Activated T-helper 2 cell treated with anti-CD3 and anti-CD28 coated beads, Interferon-gamma antibody, Interleukin-2, Interleukin-4, amounts not matched to agents 10 μg/mL and 5 μg/mL and 100 μg/mL, durations not matched to agents 14 hours and 24 hours and 36 hours (primary cell): ENCODE results near the gene BRCA2. TPM values are rescaled to one million over a fixed set of nuclear protein-coding genes. Genes with fewer than 3 reads are reported as not detected.

Experiments used
- DNase-seq: peaks from one replicate; pipeline ENCODE4 v3.0.0; 2021; ENCODE audit warnings: low spot score
- H3K27ac Mint-ChIP-seq: one replicate; pipeline ENCODE4 v1.8.0; 2021; ENCODE audit warnings: mixed read lengths
- H3K27me3 Mint-ChIP-seq: one replicate; pipeline ENCODE4 v1.8.0; 2021; ENCODE audit warnings: low read depth, mixed read lengths
- H3K36me3 Mint-ChIP-seq: one replicate; pipeline ENCODE4 v1.8.0; 2021; ENCODE audit warnings: low read depth, mixed read lengths
- H3K4me1 Mint-ChIP-seq: one replicate; pipeline ENCODE4 v1.8.0; 2021; ENCODE audit warnings: low read depth, mixed read lengths
- H3K4me3 Mint-ChIP-seq: one replicate; pipeline ENCODE4 v1.8.0; 2021; ENCODE audit warnings: low read depth, mild to moderate bottlenecking, moderate library complexity, mixed read lengths
- H3K9me3 Mint-ChIP-seq: one replicate; pipeline ENCODE4 v1.8.0; 2021; ENCODE audit warnings: mixed read lengths
- intact Hi-C: fragments of 100-400 bp; cut with micrococcal nuclease; formaldehyde crosslinking; loops from one replicate; pipeline ENCODE4 v1.15.1; 2023
- total RNA-seq: library from RNA; stranded (reverse); gene quantifications from 2 replicates; pipeline ENCODE4 v1.2.3, GENCODE V29; 2022

The BRCA2 gene
- total RNA-seq, 1 donor from 2014 or later, result 18.6 TPM

DNA sequence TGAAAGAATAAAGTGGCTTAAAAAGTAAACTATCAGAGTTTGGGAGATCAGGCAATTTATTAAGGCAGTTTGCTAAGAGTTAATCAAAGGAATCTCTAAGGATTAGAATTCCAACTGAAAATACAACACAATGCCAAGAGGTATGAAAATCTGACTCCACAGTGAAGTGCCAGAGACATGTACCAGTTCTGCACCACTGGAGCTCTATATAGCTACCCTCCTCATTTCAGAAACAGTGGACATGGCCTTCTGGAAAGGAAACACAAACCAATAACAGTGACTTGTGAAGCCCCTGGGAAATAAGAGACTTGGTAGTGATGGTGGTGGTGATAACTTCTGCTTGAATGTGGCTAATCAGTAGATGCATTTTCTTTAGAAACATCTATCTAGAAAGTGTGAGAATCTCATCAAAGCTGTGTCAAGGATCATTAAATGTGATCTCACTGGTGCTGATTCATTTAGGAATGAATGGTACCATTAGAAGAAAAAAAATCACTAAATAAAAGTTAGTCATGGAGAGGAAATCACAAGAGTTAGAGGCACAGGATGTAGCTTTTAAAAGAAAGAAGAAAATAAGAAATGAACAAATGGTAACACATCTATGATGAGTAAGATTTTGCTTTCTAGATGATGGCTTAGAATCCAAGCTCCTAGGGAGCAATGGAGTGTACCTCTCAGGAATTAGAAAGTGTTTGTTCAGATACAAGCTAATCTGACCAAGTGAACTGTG, 132.8 kb downstream of the BRCA2 start:
- Mint-ChIP-seq H3K4me3 (no peak overlapping the region), H3K36me3 (peaks cover 5% of the 10 kb centered on the region), H3K4me1 (peaks cover 14% of the 10 kb centered on the region), H3K27ac (no peak overlapping the region), H3K9me3 (no peaks in the 10 kb centered on the region), H3K27me3 (no peaks in the 10 kb centered on the region)
- no peak for DNase-seq
- intact Hi-C loops, result no loop called here

DNA sequence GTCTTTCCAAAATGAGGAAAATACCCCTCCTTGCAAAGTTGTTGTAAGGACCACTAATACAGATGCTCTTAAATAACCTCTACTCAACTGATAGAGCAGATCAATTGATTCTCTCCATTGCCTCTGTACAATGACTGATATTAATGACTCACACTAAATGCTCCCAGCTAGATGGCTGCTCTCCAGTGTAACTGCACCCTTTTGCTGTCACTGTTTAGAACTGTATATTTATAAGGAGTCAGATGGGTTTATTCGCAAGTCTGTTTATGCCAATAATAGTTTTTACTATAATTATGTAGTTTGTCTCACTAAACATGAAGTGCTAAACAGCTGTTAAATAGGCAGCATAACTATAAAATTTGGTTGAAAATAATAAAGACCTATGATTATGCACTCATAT, 133.7 kb downstream of the BRCA2 start:
- intact Hi-C loops, result no loop called here
- Mint-ChIP-seq H3K27ac (no peak overlapping the region), H3K36me3 (peaks cover 5% of the 10 kb centered on the region), H3K4me3 (no peak overlapping the region), H3K4me1 (peaks cover 13% of the 10 kb centered on the region), H3K27me3 (no peaks in the 10 kb centered on the region), H3K9me3 (no peaks in the 10 kb centered on the region)
- DNase-seq, result no peak

Other genes with a start within 250 kb of the BRCA2 start
- not detected in 2 replicates for gene ZAR1L, start 145 bp upstream of the BRCA2 start, total RNA-seq
- gene N4BP2L1, start 112.6 kb downstream of the BRCA2 start, total RNA-seq, result 26.1 and 28.6 TPM in 2 replicates
- gene N4BP2L2, start 223.3 kb downstream of the BRCA2 start, total RNA-seq, result 94.3 and 105 TPM in 2 replicates